ENCODE measurements around the gene CERS2. TPM values are rescaled to one million over a fixed set of nuclear protein-coding genes. Genes with fewer than 3 reads are reported as not detected.

Gene CERS2
- total and polyA plus RNA-seq, 2 of the 13 experiments (the other 11 are each of a cell fraction or from before 2014, with no cell fraction given), result 269 to 298 TPM

- TF ChIP-seq CC2D1A (CRISPR knock-in tag; IDR thresholded peaks at IDR 0.05) (no peak), ZNF547 (CRISPR knock-in tag; IDR thresholded peaks at IDR 0.05) (no peak), ZNF687 (CRISPR knock-in tag; IDR thresholded peaks at IDR 0.05) (no peak), NR2F1 (CRISPR knock-in tag; IDR thresholded peaks at IDR 0.05) (no peak), SNAPC4 (CRISPR knock-in tag; IDR thresholded peaks at IDR 0.05) (no peak), ZSCAN21 (CRISPR knock-in tag; IDR thresholded peaks at IDR 0.05; ENCODE audit: borderline replicate concordance) (no peak), ZNF746 (CRISPR knock-in tag; IDR thresholded peaks at IDR 0.05) (0 out of 2 replicates have a peak, but pooled peaks have one; percentile 8), PCBP2 (optimal IDR thresholded peaks at IDR 0.05; ENCODE audit: low read depth, low read length, poor library complexity, severe bottlenecking) (no peak), ZNF20 (CRISPR knock-in tag; IDR thresholded peaks at IDR 0.05) (no peak), ZNF75D (CRISPR knock-in tag; IDR thresholded peaks at IDR 0.05; ENCODE audit: borderline replicate concordance) (no peak), ZNF317 (CRISPR knock-in tag; IDR thresholded peaks at IDR 0.05) (no peak), GFI1 (CRISPR knock-in tag; IDR thresholded peaks at IDR 0.05; ENCODE audit: borderline replicate concordance) (peak; percentile 91; the same call in 1 of the 2 replicates), RERE (CRISPR knock-in tag; IDR thresholded peaks at IDR 0.05; ENCODE audit: low read depth) (peak; percentile 54; the same call in 1 of the 2 replicates), NPAS2 (CRISPR knock-in tag; IDR thresholded peaks at IDR 0.05; ENCODE audit: borderline replicate concordance) (no peak)
Observed at GRCh38 chr1:150981177-150981804, 6.7 kb upstream of the CERS2 start (continued).
